GM12872 (cell line): Measurements from ENCODE around the gene ESD.

Experiments used
- TF ChIP-seq, protein P1 (sequence below): IDR thresholded peaks from 3 replicates; pipeline ENCODE4 v1.5.1; 2011; ENCODE audit warnings: low read depth, mild to moderate bottlenecking, low read length, moderate library complexity; ENCODE audit not compliant: insufficient read depth

Gene ESD

GRCh38 chr13:46830405-46831005, 33.5 kb upstream of the ESD start:
- TF ChIP-seq, protein P1, sequence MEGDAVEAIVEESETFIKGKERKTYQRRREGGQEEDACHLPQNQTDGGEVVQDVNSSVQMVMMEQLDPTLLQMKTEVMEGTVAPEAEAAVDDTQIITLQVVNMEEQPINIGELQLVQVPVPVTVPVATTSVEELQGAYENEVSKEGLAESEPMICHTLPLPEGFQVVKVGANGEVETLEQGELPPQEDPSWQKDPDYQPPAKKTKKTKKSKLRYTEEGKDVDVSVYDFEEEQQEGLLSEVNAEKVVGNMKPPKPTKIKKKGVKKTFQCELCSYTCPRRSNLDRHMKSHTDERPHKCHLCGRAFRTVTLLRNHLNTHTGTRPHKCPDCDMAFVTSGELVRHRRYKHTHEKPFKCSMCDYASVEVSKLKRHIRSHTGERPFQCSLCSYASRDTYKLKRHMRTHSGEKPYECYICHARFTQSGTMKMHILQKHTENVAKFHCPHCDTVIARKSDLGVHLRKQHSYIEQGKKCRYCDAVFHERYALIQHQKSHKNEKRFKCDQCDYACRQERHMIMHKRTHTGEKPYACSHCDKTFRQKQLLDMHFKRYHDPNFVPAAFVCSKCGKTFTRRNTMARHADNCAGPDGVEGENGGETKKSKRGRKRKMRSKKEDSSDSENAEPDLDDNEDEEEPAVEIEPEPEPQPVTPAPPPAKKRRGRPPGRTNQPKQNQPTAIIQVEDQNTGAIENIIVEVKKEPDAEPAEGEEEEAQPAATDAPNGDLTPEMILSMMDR = no peak

- TF ChIP-seq, protein P1 = no peak
These were observed 25.6 kb upstream of the ESD start for GRCh38 chr13:46822551-46822950.

DNA sequence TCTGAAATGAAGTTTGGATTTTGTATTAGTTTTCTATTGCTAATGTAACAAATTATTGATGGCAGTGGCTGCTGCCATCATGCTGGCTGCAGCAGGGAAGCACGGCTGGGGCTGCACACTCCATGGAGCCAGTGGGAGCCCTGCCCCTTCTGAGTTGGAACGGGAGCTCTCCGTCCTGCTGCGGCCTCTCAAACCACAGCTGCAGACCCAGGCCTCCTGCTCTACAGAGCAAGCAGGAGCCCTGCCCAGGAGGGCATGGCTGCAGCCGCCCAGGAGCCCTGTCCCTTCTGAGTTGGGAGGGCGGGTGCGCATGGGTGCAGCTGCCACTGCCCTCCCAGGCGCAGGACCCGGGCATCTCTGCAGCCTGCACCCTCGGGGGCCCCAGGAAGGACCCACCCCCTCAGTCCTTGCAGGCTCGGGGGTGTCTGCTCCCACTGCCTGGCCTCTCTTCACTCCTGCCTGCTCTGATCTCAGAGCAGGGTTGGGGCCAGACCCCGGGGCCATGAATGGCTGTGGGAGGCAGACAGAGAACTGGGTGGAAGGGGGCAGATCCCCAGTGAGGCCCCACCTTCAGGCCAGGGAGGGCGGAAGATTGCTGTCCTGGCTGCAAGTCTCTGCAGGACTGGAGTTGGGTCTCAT, 21.0 kb upstream of the ESD start:
- TF ChIP-seq, protein P1 = no peak

- TF ChIP-seq, protein P1 = no peak
These were observed 20.1 kb upstream of the ESD start for GRCh38 chr13:46817095-46817494.

DNA sequence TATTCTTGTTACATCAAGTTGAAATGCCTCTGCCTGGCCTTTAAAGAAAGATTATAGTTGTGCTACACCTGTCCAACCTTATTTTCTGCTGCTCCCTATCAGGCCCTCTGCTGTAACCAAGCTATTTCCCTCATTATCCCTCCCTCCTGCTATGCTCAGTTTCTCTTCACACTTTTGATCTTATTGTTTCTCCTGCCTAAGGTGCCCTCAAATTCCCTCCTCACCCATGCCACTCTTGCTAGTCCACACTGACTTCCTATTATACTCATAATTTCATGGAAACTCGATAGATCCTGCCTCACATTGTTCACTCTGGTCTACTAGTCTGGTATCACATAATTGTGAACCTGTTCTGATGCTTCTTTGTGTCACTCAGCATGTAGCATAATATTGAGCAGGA, 19.4 kb upstream of the ESD start:
- TF ChIP-seq, protein P1 = no peak

- TF ChIP-seq, protein P1 = no peak
These were observed 15.4 kb upstream of the ESD start for GRCh38 chr13:46812301-46812797.

GRCh38 chr13:46810440-46810839, 13.5 kb upstream of the ESD start:
- TF ChIP-seq, protein P1 = no peak
